Loucy (cell line): ENCODE data around the gene NUAK1.

Source experiments
- H2AFZ ChIP-seq: fragments of 200-600 bp; sonication (generic); 2 replicates; pipeline ENCODE4 v1.6.0; 2016; ENCODE audit warnings: antibody characterized with exemption, mild to moderate bottlenecking, low read length, moderate library complexity
- H3F3A ChIP-seq: fragments of 200-600 bp; 2 replicates; pipeline ENCODE4 v1.6.0; 2016; ENCODE audit warnings: antibody characterized with exemption, low read depth, mild to moderate bottlenecking
- H3K27me3 ChIP-seq: fragments of 200-600 bp; sonication (generic); 2 replicates; pipeline ENCODE4 v1.6.1; 2014; ENCODE audit warnings: low read length, mild to moderate bottlenecking; ENCODE audit not compliant: insufficient read depth, poor library complexity, severe bottlenecking
- H3K36me3 ChIP-seq: fragments of 200-600 bp; sonication (generic); 2 replicates; pipeline ENCODE4 v1.6.1; 2016; ENCODE audit warnings: low read length; ENCODE audit not compliant: insufficient read depth
- H3K4me1 ChIP-seq: fragments of 200-600 bp; sonication (generic); 2 replicates; pipeline ENCODE4 v1.5.1; 2014; ENCODE audit warnings: low read length, mild to moderate bottlenecking; ENCODE audit not compliant: insufficient read depth, poor library complexity, severe bottlenecking
- H3K4me2 ChIP-seq: fragments of 200-600 bp; sonication (generic); 2 replicates; pipeline ENCODE4 v1.6.0; 2014; ENCODE audit warnings: antibody characterized with exemption, low read length, low read depth, mild to moderate bottlenecking; ENCODE audit not compliant: poor library complexity, severe bottlenecking
- H3K4me3 ChIP-seq: fragments of 200-600 bp; sonication (generic); 2 replicates; pipeline ENCODE4 v1.5.1; 2014; ENCODE audit warnings: low read length, mild to moderate bottlenecking, mixed read lengths; ENCODE audit not compliant: poor library complexity, severe bottlenecking
- H3K79me2 ChIP-seq: fragments of 200-600 bp; sonication (generic); 2 replicates; pipeline ENCODE4 v1.6.1; 2014; ENCODE audit warnings: low read length; ENCODE audit not compliant: insufficient read depth
- H3K9ac ChIP-seq: fragments of 200-600 bp; sonication (generic); 2 replicates; pipeline ENCODE4 v1.6.0; 2014; ENCODE audit warnings: mild to moderate bottlenecking, low read depth, low read length, moderate library complexity; ENCODE audit not compliant: poor library complexity, severe bottlenecking
- H3K9me2 ChIP-seq: fragments of 200-600 bp; sonication (generic); replicated peaks from 2 replicates; pipeline ENCODE4 v1.6.1; 2016; ENCODE audit warnings: low read depth, low read length, mixed read lengths
- H3K9me3 ChIP-seq: fragments of 200-600 bp; sonication (generic); 2 replicates; pipeline ENCODE4 v1.6.1; 2014; ENCODE audit warnings: mild to moderate bottlenecking, antibody characterized with exemption, low read length, low read depth; ENCODE audit not compliant: insufficient read depth
- H4K20me1 ChIP-seq: fragments of 200-600 bp; sonication (generic); 2 replicates; pipeline ENCODE4 v1.6.0; 2014; ENCODE audit warnings: antibody characterized with exemption, low read length, mild to moderate bottlenecking; ENCODE audit not compliant: insufficient read depth, poor library complexity, severe bottlenecking
- EZH2phosphoT487 ChIP-seq: fragments of 200-600 bp; IDR thresholded peaks from 2 replicates; pipeline ENCODE4 v1.6.1; 2018; ENCODE audit warnings: antibody characterized with exemption, mild to moderate bottlenecking, moderate library complexity, borderline replicate concordance
- TF ChIP-seq, protein P1 (sequence below): fragments of 200-600 bp; sonication (generic); conservative IDR thresholded peaks from 2 replicates; pipeline ENCODE4 v1.5.1; 2014; ENCODE audit warnings: mild to moderate bottlenecking, antibody characterized with exemption, low read length

NUAK1 gene

GRCh38 chr12:106070611-106071010 lies 68.1 kb downstream of the NUAK1 start:
- Histone ChIP-seq H3F3A (no peaks in the 10 kb centered on the region), H3K4me2 (no peak overlapping the region), H3K27me3 (no peaks in the 10 kb centered on the region), H3K36me3 (no peaks in the 10 kb centered on the region), H3K4me3 (no peak overlapping the region), H4K20me1 (no peaks in the 10 kb centered on the region), H3K9ac (no peak overlapping the region), H3K9me2 (no peaks in the 10 kb centered on the region), H3K4me1 (no peaks in the 10 kb centered on the region), H3K9me3 (no peaks in the 10 kb centered on the region; the same call in 1 of the 2 replicates), H2AFZ (no peak overlapping the region), H3K79me2 (no peaks in the 10 kb centered on the region)
- TF ChIP-seq, protein P1, sequence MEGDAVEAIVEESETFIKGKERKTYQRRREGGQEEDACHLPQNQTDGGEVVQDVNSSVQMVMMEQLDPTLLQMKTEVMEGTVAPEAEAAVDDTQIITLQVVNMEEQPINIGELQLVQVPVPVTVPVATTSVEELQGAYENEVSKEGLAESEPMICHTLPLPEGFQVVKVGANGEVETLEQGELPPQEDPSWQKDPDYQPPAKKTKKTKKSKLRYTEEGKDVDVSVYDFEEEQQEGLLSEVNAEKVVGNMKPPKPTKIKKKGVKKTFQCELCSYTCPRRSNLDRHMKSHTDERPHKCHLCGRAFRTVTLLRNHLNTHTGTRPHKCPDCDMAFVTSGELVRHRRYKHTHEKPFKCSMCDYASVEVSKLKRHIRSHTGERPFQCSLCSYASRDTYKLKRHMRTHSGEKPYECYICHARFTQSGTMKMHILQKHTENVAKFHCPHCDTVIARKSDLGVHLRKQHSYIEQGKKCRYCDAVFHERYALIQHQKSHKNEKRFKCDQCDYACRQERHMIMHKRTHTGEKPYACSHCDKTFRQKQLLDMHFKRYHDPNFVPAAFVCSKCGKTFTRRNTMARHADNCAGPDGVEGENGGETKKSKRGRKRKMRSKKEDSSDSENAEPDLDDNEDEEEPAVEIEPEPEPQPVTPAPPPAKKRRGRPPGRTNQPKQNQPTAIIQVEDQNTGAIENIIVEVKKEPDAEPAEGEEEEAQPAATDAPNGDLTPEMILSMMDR: no peak

- Histone ChIP-seq H4K20me1 (no peaks in the 10 kb centered on the region), H3K9me2 (no peaks in the 10 kb centered on the region), H3K4me2 (no peak overlapping the region), H3K79me2 (no peaks in the 10 kb centered on the region), H3K9ac (no peak overlapping the region), H3K4me3 (no peak overlapping the region), H3K9me3 (no peaks in the 10 kb centered on the region; the same call in 1 of the 2 replicates), H3K27me3 (no peaks in the 10 kb centered on the region), H2AFZ (no peak overlapping the region), H3K4me1 (no peaks in the 10 kb centered on the region), H3F3A (no peaks in the 10 kb centered on the region), H3K36me3 (no peaks in the 10 kb centered on the region)
- TF ChIP-seq, protein P1: no peak
- TF ChIP-seq EZH2phosphoT487: no peak
Observed at GRCh38 chr12:106070147-106070546, 68.6 kb downstream of the NUAK1 start.

DNA sequence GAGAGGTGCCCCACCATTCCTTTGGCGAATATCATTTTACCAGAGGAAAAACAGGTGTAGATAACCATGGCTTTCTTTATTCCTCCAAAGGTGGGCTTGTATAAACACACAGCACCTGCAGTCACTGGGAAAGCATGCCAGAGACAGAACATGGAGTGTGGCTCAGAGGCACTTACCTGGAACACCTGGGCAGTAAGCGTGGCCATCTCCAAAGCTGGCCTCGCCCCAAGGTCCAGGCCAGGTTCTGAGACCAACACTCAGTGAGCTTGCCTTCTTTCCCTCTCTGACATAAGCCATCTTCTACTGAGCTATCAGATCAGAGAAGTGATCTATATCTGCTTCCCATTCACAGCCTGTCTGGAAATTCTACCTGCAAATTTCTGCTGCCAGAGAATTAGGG lies 70.5 kb downstream of the NUAK1 start:
- H3K4me3 ChIP-seq: no peak overlapping the region
- no peaks in the 10 kb centered on the region for H3K4me1 ChIP-seq
- no peaks in the 10 kb centered on the region for H3F3A ChIP-seq
- no peak for TF ChIP-seq EZH2phosphoT487
- TF ChIP-seq, protein P1: no peak
- no peak overlapping the region for H2AFZ ChIP-seq
- no peaks in the 10 kb centered on the region for H3K9me2 ChIP-seq
- H3K27me3 ChIP-seq: no peaks in the 10 kb centered on the region
- H4K20me1 ChIP-seq: no peaks in the 10 kb centered on the region
- no peaks in the 10 kb centered on the region; the same call in 1 of the 2 replicates for H3K9me3 ChIP-seq
- H3K36me3 ChIP-seq: no peaks in the 10 kb centered on the region
- H3K9ac ChIP-seq: no peak overlapping the region
- no peak overlapping the region for H3K4me2 ChIP-seq
- H3K79me2 ChIP-seq: no peaks in the 10 kb centered on the region
